Measurements from ENCODE around the gene CTNNA3. TPM values are rescaled to one million over a fixed set of nuclear protein-coding genes. Genes with fewer than 3 reads are reported as not detected.

The CTNNA3 gene
- total RNA-seq, 4 donors from 2014 or later: under 0.01 to 0.38 (median 0.27) TPM

DNA sequence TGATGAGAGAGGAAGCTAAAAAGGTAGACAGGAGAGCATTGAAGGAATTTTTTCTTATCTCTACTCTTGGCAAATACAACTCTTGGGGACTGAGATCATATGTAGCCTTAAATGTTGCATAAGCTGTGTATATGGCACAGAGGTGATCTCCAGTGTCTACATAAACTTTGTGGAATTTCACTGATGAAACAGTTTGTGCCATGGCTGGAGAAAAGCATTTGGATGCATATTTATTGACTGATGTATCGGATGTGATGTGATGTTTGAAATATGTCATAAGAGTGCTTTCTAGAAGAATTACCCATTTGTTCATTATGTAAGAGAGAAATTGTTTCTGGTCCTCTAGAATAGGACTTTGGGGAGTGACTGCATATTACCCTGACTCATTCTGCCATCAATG is 1015.1 kb downstream of the CTNNA3 start:
- TF ChIP-seq, protein P1, sequence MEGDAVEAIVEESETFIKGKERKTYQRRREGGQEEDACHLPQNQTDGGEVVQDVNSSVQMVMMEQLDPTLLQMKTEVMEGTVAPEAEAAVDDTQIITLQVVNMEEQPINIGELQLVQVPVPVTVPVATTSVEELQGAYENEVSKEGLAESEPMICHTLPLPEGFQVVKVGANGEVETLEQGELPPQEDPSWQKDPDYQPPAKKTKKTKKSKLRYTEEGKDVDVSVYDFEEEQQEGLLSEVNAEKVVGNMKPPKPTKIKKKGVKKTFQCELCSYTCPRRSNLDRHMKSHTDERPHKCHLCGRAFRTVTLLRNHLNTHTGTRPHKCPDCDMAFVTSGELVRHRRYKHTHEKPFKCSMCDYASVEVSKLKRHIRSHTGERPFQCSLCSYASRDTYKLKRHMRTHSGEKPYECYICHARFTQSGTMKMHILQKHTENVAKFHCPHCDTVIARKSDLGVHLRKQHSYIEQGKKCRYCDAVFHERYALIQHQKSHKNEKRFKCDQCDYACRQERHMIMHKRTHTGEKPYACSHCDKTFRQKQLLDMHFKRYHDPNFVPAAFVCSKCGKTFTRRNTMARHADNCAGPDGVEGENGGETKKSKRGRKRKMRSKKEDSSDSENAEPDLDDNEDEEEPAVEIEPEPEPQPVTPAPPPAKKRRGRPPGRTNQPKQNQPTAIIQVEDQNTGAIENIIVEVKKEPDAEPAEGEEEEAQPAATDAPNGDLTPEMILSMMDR (IDR thresholded peaks at IDR 0.05; ENCODE audit: low read depth): no peak

- TF ChIP-seq, protein P1 (IDR thresholded peaks at IDR 0.05; ENCODE audit: low read depth): no peak
Measured at GRCh38 chr10:66678521-66678920, 1017.5 kb downstream of the CTNNA3 start.

DNA sequence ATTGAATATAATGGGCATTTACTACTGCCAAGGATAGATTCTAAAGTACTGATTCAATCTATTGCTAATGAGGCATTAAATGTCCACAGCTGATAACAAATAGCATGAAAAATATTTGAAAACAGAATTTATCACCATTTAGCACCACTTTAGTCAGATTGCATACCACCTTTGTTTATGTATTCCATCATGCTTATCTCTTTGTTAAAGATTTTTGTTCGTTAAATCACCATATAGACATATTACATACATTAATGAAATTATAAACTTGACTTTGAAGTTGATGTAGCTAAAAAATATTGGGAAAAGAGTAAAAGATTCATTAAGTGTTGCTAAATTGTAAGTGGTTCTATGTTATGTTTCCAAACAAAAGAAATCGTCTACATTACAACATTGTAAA is 1022.9 kb downstream of the CTNNA3 start:
- TF ChIP-seq, protein P1 (IDR thresholded peaks at IDR 0.05; ENCODE audit: low read depth): no peak

- TF ChIP-seq, protein P1 (IDR thresholded peaks at IDR 0.05; ENCODE audit: low read depth): no peak
Measured at GRCh38 chr10:66671562-66671961, 1024.4 kb downstream of the CTNNA3 start.

DNA sequence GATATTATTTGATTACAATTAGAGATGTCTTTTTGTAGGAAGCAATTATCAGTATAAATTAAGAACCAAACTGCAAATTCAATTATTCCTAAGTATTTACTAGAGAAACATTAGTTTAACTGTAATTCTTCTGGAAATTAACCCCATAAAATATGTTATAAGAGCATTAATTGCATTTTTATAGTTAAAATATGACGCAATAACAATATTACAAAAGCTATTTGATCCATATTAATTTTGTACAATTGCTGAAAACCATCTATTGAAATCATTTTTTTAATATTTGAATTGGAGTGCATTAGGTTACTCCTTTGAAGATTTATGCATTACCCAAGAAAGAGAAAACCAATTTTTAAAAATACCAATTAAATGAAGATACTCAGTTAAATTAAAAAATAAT is 1024.9 kb downstream of the CTNNA3 start:
- TF ChIP-seq, protein P1 (IDR thresholded peaks at IDR 0.05; ENCODE audit: low read depth): no peak

GRCh38 chr10:66656499-66656898 is 1039.5 kb downstream of the CTNNA3 start:
- TF ChIP-seq, protein P1 (IDR thresholded peaks at IDR 0.05; ENCODE audit: low read depth): no peak

- TF ChIP-seq, protein P1 (IDR thresholded peaks at IDR 0.05; ENCODE audit: low read depth): no peak
Measured at GRCh38 chr10:66654861-66655260, 1041.1 kb downstream of the CTNNA3 start.

Measured in subcutaneous adipose tissue (tissue), 4 donors.